ENCODE results near the gene CSK.
A peak's percentile ranks its signal among the peaks of the same experiment; 100 is the strongest.

CSK gene

GRCh38 chr15:74802862-74803447 is 21.1 kb downstream of the CSK start:
- DNase-seq = no peak

- DNase-seq = no peak
Measured at GRCh38 chr15:74804935-74805334, 23.1 kb downstream of the CSK start.

GRCh38 chr15:74807282-74807681 is 25.4 kb downstream of the CSK start:
- DNase-seq = no peak

- no peak for DNase-seq
Measured at GRCh38 chr15:74808078-74808839, 26.4 kb downstream of the CSK start.

- no peak for DNase-seq
Measured at GRCh38 chr15:74808840-74809229, 27.0 kb downstream of the CSK start.

GRCh38 chr15:74809242-74809641 is 27.4 kb downstream of the CSK start:
- DNase-seq = no peak

GRCh38 chr15:74809956-74810355 is 28.1 kb downstream of the CSK start:
- no peak for DNase-seq

- no peak for DNase-seq
Measured at GRCh38 chr15:74812533-74812932, 30.7 kb downstream of the CSK start, which contains the start of gene LMAN1L. Gene LMAN1L (plus strand): TSS chr15:74812835. CDS start chr15:74812855, 20 bp downstream.

GRCh38 chr15:74815121-74815934 is 33.4 kb downstream of the CSK start:
- DNase-seq = no peak

GRCh38 chr15:74815961-74816360 is 34.1 kb downstream of the CSK start:
- DNase-seq = no peak

GRCh38 chr15:74816624-74817369 is 34.9 kb downstream of the CSK start:
- no peak for DNase-seq

- DNase-seq = no peak
Measured at GRCh38 chr15:74817370-74817737, 35.5 kb downstream of the CSK start.

- no peak for DNase-seq
Measured at GRCh38 chr15:74820056-74820455, 38.2 kb downstream of the CSK start.

- DNase-seq = no peak
Measured at GRCh38 chr15:74821091-74821789, 39.4 kb downstream of the CSK start.

- no peak for DNase-seq
Measured at GRCh38 chr15:74821790-74822158, 39.9 kb downstream of the CSK start.

GRCh38 chr15:74822233-74822632 is 40.4 kb downstream of the CSK start:
- DNase-seq = no peak

- DNase-seq = no peak
Measured at GRCh38 chr15:74823324-74823723, 41.4 kb downstream of the CSK start.

- DNase-seq = no peak
Measured at GRCh38 chr15:74824976-74825375, 43.1 kb downstream of the CSK start.

GRCh38 chr15:74825866-74826265 is 44.0 kb downstream of the CSK start:
- no peak for DNase-seq

- DNase-seq = peak; percentile 55
Measured at GRCh38 chr15:74826364-74826819, 44.5 kb downstream of the CSK start, which contains the start of gene CPLX3. Gene CPLX3 (plus strand): TSS chr15:74826627. CDS start chr15:74826704, 77 bp downstream.

- no peak for DNase-seq
Measured at GRCh38 chr15:74826921-74827320, 45.0 kb downstream of the CSK start.

GRCh38 chr15:74827614-74828013 is 45.7 kb downstream of the CSK start:
- DNase-seq = no peak

All from CD4-positive, alpha-beta T cell treated with Interleukin-10 for 1 hour (primary cell).